HL-60 (cell line): ENCODE results near the gene TNFRSF8.

ENCODE experiments used
- CTCF ChIP-seq: IDR thresholded peaks from one replicate; pipeline ENCODE4 v1.5.1; 2011; ENCODE audit warnings: low read length, control low read depth, inconsistent platforms; ENCODE audit not compliant: insufficient read depth
- GABPA ChIP-seq: IDR thresholded peaks from 2 replicates; pipeline ENCODE4 v1.6.1; 2012; ENCODE audit warnings: low read depth
- POLR2AphosphoS5 ChIP-seq: IDR thresholded peaks from 2 replicates; pipeline ENCODE4 v1.6.1; 2012; ENCODE audit warnings: low read depth
- SPI1 ChIP-seq: IDR thresholded peaks from 2 replicates; pipeline ENCODE4 v1.6.1; 2012; ENCODE audit warnings: low read depth, mild to moderate bottlenecking, borderline replicate concordance
- TF ChIP-seq, protein P1 (sequence below): IDR thresholded peaks from 2 replicates; pipeline ENCODE4 v1.6.1; 2012; ENCODE audit warnings: low read depth; ENCODE audit not compliant: insufficient replicate concordance

- TF ChIP-seq CTCF (no peak), POLR2AphosphoS5 (no peak), GABPA (no peak), SPI1 (no peak)
- TF ChIP-seq, protein P1, sequence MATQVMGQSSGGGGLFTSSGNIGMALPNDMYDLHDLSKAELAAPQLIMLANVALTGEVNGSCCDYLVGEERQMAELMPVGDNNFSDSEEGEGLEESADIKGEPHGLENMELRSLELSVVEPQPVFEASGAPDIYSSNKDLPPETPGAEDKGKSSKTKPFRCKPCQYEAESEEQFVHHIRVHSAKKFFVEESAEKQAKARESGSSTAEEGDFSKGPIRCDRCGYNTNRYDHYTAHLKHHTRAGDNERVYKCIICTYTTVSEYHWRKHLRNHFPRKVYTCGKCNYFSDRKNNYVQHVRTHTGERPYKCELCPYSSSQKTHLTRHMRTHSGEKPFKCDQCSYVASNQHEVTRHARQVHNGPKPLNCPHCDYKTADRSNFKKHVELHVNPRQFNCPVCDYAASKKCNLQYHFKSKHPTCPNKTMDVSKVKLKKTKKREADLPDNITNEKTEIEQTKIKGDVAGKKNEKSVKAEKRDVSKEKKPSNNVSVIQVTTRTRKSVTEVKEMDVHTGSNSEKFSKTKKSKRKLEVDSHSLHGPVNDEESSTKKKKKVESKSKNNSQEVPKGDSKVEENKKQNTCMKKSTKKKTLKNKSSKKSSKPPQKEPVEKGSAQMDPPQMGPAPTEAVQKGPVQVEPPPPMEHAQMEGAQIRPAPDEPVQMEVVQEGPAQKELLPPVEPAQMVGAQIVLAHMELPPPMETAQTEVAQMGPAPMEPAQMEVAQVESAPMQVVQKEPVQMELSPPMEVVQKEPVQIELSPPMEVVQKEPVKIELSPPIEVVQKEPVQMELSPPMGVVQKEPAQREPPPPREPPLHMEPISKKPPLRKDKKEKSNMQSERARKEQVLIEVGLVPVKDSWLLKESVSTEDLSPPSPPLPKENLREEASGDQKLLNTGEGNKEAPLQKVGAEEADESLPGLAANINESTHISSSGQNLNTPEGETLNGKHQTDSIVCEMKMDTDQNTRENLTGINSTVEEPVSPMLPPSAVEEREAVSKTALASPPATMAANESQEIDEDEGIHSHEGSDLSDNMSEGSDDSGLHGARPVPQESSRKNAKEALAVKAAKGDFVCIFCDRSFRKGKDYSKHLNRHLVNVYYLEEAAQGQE: no peak
Observed at GRCh38 chr1:12140016-12140415, 76.9 kb downstream of the TNFRSF8 start.
